ENCODE measurements around the gene GABRA4.

GABRA4 gene

DNA sequence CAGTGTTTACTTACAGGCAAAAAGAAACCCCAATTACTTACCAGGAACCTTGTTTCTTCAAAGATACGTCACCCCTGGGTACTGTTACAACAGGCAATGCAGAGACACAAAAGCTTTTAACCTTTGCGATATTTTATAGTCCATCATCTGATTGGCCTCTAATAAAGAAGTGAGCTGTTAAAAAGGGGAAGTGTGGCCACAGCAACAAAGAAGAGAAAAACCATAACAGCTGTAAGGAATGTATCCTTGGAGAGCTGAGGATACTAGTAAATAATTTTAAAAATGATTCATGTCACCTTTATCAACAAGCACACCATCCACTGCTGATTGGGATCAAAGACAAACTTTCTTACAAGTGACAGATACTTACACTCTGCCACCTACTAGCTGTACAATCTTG is 14.1 kb downstream of the GABRA4 start:
- no peak for DNase-seq (ENCODE audit: low read depth)

DNA sequence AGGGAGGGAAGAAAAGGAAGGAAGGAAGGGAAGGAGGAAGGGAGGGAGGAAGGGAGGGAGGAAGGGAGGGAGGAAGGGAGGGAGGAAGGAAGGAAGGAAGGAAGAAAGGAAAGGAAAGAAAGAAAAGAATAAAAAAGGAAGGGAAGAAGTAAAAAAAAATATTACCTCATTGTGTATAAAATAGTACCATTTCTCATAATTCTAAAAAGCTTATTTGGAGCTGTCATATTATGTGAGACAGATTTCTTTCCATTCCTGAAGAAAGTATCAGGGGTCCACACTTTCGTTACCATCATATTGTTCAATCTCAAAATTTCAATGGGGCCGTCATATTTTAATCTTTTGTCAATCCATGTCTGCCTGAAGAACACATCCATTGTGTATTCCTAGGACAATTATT is 16.1 kb downstream of the GABRA4 start:
- no peak for DNase-seq (ENCODE audit: low read depth)

DNA sequence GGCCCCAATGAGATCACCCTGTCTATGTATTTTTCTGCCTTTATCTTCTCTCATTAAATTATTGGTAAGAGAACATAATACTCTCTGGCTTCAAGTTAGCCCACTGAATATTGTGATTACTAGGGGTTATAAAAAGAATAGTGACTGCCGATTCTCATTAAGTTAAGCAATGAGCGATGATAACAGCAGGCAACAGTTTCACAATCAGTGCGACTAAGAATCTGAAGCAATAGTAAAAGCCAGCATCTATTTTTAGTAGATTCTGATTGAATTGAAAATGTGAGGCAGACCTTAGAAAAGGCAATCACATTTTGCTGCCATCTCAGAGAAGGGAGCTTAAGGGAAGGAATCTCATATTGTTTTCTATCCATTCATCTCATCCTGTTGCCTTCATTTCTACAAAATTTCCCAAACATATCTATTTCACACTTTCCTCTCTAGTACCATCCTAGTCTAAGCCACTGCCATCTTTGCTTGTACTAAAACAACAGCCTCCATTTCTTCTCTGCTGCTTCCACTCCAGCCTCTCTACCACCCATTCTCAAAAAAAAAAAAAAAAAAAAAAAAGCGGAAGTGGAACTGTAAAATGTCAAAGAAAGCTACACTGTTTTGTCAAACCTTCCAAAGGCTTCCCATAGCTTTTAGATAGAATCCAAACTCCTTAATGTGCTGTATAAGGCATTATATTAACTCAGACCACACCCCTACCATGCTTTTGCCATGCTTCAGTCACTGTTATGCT is 17.4 kb downstream of the GABRA4 start:
- no peak for DNase-seq (ENCODE audit: low read depth)

DNA sequence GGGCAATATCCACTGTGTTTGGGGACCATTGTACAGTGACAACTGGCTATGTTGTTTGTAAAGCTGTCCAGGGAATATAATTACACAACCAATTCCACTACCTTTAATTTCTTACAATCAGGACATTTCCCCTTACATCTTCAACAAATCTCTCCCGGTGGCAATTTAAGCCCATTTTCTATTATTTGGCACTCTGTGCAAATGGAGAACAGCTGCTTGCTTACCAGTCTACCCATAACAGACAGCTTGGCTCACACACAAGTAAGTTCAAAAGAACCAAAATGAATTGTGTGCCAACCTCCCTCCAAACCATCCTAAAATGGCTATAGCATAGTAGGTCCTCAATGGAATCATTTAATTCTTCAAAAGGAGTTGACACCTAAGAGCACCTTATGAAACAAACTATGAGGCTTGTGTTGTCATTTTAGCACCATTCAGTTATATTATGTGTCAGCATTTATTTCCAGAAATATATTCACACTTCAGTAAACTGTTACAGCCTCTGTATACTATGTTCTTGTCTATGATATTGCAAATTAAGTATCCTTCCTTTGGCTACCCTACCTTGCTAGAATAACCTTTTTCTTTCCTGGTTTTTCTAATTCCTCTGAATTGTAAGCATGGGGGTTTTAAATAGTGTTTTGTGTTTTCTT is 18.4 kb downstream of the GABRA4 start:
- DNase-seq (ENCODE audit: low read depth), result no peak

- no peak for DNase-seq (ENCODE audit: low read depth)
Observed at GRCh38 chr4:46968847-46969246, 24.5 kb downstream of the GABRA4 start.

GRCh38 chr4:46967631-46968030 is 25.8 kb downstream of the GABRA4 start:
- DNase-seq (ENCODE audit: low read depth), result no peak

- no peak for DNase-seq (ENCODE audit: low read depth)
Observed at GRCh38 chr4:46958742-46959488, 34.5 kb downstream of the GABRA4 start.

- DNase-seq (ENCODE audit: low read depth), result no peak
Observed at GRCh38 chr4:46956451-46956850, 36.9 kb downstream of the GABRA4 start.

- no peak for DNase-seq (ENCODE audit: low read depth)
Observed at GRCh38 chr4:46955601-46956000, 37.8 kb downstream of the GABRA4 start.

DNA sequence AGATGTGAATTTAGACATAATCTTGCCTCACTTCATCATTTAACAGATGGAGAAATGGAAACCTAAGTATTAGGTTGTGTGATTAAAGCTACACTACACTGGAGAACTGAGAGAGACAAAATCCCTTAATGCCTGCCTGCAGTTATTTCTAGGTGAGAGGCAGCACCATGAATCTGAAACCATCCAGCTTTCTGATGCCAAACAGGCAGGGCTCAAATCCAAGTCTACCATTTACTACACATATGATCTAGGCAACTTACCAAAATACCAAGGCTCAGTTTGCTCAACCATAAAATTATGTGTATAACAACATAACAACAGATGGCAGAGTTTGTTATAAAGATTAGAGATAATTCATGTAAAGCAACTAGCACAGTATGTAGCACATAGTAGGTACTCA is 38.7 kb downstream of the GABRA4 start:
- DNase-seq (ENCODE audit: low read depth), result no peak

GRCh38 chr4:46953564-46953963 is 39.8 kb downstream of the GABRA4 start:
- DNase-seq (ENCODE audit: low read depth), result no peak

- no peak for DNase-seq (ENCODE audit: low read depth)
Observed at GRCh38 chr4:46952451-46952850, 40.9 kb downstream of the GABRA4 start.

GRCh38 chr4:46950826-46951225 is 42.6 kb downstream of the GABRA4 start:
- no peak for DNase-seq (ENCODE audit: low read depth)

DNA sequence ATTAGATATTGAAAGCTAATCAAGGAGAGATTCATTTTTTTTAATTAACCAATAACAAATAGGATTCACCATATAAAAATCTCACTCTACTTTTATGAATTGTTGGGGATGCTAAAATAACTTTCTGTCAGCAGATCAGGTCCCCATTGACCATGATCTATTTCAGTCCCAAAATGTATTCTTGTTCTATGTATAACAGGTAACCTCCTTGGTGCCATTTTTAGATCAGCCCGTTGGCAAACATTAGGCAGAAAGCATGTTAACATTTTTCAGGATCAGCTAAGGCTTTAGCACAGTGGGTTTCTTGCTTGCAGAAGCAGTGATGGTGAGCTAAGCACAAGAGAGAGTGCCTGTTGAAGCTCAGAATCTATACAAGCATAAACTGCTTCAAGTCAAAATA is 43.6 kb downstream of the GABRA4 start:
- DNase-seq (ENCODE audit: low read depth), result no peak

GRCh38 chr4:46947541-46947940 is 45.8 kb downstream of the GABRA4 start:
- no peak for DNase-seq (ENCODE audit: low read depth)

DNA sequence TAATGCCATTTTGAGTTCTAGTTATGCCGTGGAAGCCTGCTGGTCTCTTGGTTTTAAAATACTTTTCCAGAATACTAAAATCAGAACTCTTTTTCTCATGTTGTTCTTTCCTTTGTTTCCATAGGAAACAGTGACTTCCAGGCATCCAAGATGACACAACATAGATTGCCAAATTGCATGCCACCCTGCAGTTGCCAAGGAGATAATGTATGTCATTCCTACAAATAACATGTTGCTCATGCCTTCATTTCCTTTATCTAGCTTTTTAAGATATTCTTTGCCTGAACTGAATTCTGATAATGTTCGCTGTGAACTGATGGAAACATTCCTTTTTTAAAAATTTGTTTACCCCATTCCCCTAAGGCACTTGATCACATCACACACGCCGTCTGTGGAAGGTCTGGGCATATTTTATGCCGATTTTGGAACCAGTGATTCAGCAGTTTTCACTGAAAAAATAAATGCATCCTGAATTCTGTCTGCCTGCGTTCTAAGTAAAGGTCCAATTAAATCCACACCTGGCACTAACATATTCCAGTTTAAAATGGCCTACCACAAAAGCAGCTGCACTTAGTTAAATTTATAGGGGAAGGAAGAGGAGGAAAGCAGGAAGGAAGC is 46.4 kb downstream of the GABRA4 start:
- DNase-seq (ENCODE audit: low read depth), result peak; percentile 64

DNA sequence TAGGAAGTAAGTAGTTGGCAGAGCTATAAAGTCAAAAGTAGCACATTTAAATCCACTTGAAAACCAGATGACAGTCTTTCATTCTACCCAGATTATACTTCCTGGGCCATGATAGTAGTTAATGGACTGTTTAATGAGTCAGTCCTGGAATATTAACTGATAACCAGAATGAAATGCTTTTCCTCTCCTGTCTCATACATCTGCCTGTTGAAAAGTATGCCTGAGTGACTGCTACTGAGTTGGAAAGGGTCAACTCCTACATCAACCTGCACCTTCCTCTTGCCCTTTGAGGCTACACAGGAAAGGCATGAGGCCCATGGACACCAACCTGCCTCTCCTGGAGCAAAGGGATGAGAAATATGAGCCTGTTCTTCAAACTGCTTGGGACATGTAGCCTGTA is 48.3 kb downstream of the GABRA4 start:
- no peak for DNase-seq (ENCODE audit: low read depth)

DNA sequence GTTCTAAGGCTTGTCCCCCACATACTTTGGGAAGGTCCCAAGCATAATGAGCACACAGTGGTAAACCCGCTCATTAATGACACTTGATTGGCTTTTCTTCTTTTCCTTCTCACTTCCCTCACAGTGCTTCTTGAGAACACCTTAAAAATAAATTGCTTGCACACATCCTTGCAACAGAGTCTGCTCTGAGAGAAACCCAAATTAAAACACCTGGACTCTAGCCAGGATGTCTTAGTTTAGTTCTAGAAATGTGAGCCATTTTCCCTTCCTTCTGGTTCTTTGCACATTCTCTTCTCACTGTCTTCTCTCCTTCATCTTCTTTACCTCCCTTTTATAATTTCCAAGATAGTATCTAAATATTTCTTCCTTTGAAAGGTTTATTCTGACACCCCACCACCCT is 49.0 kb downstream of the GABRA4 start:
- no peak for DNase-seq (ENCODE audit: low read depth)

DNA sequence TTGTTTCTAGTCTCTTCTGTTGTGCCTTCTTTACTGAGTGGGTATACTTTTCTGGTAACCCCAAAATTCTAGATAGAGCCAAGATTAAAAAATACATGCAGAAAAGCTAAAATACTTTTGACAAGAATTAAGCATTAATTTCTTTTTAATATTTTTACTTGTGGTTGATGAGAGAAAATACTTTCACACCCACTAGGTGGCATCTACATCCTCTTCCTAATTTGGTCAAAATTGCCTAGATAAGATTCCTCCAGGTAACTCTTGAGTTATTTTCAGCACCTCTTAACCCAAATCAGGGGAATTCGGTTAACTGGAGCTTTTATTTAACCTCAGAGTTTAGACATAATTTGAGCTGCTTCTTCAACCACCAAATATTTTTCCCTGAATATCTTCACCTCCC is 55.9 kb downstream of the GABRA4 start:
- DNase-seq (ENCODE audit: low read depth), result no peak

- no peak for DNase-seq (ENCODE audit: low read depth)
Observed at GRCh38 chr4:46934726-46935125, 58.7 kb downstream of the GABRA4 start.

- DNase-seq (ENCODE audit: low read depth), result no peak
Observed at GRCh38 chr4:46933686-46934085, 59.7 kb downstream of the GABRA4 start.

GRCh38 chr4:46931981-46932380 is 61.4 kb downstream of the GABRA4 start:
- DNase-seq (ENCODE audit: low read depth), result peak; percentile 8

GRCh38 chr4:46930891-46931290 is 62.5 kb downstream of the GABRA4 start:
- no peak for DNase-seq (ENCODE audit: low read depth)

All from fibroblast of gingiva (primary cell).